ENCODE data around the gene GPC6. TPM values are rescaled to one million over a fixed set of nuclear protein-coding genes. Genes with fewer than 3 reads are reported as not detected.

GPC6 gene
- total RNA-seq, 2 experiments from 2014 or later = not detected

DNA sequence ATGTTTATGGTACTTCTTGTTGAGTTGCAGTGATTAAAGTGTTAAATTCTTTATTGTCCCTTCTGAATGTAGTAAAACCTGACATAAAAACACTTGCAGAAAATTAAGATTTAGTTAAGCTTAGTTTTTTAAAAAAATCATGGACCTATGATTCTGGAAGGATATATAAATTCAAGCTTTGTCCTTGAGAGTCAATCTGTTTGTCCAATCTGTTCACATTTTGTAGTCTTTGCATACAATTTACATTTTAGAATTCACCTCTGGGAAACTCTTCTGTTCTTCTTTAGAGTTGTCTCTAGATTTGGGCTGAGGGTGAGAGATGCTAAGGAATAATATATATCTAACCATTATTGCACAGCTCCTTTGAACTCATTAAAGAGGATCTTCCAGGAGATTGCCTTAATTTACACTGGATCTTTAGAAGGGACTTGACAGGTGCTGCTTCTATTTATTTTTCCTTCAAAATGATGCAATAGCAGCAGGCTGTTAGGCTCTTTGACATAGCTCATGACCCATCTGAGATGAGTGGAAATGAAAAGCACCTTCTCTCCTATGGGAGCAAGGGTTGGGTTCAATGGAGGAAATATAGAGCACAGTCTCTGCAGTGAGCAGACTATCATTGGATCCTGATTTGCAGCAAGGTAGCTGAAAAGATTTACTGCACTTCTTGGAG is 433.9 kb downstream of the GPC6 start:
- ChIA-PET CTCF (ENCODE audit: unreplicated experiment) (no interaction called here), POLR2A (interaction anchor here (0.7 kb wide), 1 partner anchor 1013 kb away, joined by 3 read pairs; no protein-coding TSS in a partner anchor)
- H3K4me1 ChIP-seq (ENCODE audit: insufficient read depth, low read length, poor library complexity, severe bottlenecking) = no peaks in the 10 kb centered on the region
- H3K4me3 ChIP-seq (ENCODE audit: low read depth, low read length, poor library complexity, severe bottlenecking) = no peak overlapping the region
- no peaks in the 10 kb centered on the region for H3K9me3 ChIP-seq (ENCODE audit: low read length)
- no peak overlapping the region for H2AFZ ChIP-seq (ENCODE audit: low read length)
- no peak overlapping the region for H3K27ac ChIP-seq (ENCODE audit: low read depth, low read length, poor library complexity, severe bottlenecking)
- H3K4me2 ChIP-seq (ENCODE audit: low read length) = no peak overlapping the region
- intact Hi-C loops (cut with micrococcal nuclease; ENCODE audit: unreplicated experiment) = no loop called here
- DNase-seq (ENCODE audit: low spot score) = no peak
- TF ChIP-seq, protein P1, sequence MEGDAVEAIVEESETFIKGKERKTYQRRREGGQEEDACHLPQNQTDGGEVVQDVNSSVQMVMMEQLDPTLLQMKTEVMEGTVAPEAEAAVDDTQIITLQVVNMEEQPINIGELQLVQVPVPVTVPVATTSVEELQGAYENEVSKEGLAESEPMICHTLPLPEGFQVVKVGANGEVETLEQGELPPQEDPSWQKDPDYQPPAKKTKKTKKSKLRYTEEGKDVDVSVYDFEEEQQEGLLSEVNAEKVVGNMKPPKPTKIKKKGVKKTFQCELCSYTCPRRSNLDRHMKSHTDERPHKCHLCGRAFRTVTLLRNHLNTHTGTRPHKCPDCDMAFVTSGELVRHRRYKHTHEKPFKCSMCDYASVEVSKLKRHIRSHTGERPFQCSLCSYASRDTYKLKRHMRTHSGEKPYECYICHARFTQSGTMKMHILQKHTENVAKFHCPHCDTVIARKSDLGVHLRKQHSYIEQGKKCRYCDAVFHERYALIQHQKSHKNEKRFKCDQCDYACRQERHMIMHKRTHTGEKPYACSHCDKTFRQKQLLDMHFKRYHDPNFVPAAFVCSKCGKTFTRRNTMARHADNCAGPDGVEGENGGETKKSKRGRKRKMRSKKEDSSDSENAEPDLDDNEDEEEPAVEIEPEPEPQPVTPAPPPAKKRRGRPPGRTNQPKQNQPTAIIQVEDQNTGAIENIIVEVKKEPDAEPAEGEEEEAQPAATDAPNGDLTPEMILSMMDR (conservative IDR thresholded peaks at IDR 0.05; ENCODE audit: low read length) = no peak
- TF ChIP-seq EZH2phosphoT487 (IDR thresholded peaks at IDR 0.05; ENCODE audit: borderline replicate concordance, low read depth, low read length) = no peak
- no peaks in the 10 kb centered on the region for H3K79me2 ChIP-seq (ENCODE audit: insufficient read depth, low read depth, low read length)
- no peaks in the 10 kb centered on the region for H3K9me2 ChIP-seq (ENCODE audit: insufficient read depth, low read length)
- no peaks in the 10 kb centered on the region for H3K36me3 ChIP-seq (ENCODE audit: insufficient read depth, low read length)
- BruUV-seq (replicated peaks) = no TSS peak
- no peaks in the 10 kb centered on the region for H4K20me1 ChIP-seq (ENCODE audit: insufficient read depth, low read length)

DNA sequence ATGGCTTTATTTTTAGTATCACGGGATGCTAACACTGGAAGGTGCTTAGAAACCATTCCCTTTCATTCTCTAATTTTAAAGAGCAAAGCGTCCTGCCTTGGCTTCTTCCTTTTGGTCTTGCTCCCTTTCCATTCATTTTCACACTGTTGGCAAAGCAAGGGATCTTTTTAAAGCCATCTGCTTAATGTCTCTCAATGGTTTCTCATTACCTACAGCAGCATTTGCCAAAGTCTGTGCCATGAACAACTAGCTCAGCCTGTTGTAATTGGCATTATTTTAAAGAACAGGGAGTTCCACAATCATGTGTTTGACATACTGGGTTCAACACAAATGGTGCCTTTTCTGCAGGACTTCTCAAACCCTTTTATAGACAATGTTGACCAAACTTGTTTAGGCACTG is 444.3 kb downstream of the GPC6 start:
- Histone ChIP-seq H3K27ac (ENCODE audit: low read depth, low read length, poor library complexity, severe bottlenecking) (no peak overlapping the region), H3K4me3 (ENCODE audit: low read depth, low read length, poor library complexity, severe bottlenecking) (no peak overlapping the region), H3K9me2 (ENCODE audit: insufficient read depth, low read length) (no peaks in the 10 kb centered on the region), H2AFZ (ENCODE audit: low read length) (no peak overlapping the region), H3K4me2 (ENCODE audit: low read length) (no peak overlapping the region), H3K79me2 (ENCODE audit: insufficient read depth, low read depth, low read length) (no peaks in the 10 kb centered on the region), H4K20me1 (ENCODE audit: insufficient read depth, low read length) (no peaks in the 10 kb centered on the region), H3K36me3 (ENCODE audit: insufficient read depth, low read length) (no peaks in the 10 kb centered on the region), H3K9me3 (ENCODE audit: low read length) (no peaks in the 10 kb centered on the region), H3K4me1 (ENCODE audit: insufficient read depth, low read length, poor library complexity, severe bottlenecking) (no peaks in the 10 kb centered on the region)
- ChIA-PET CTCF (ENCODE audit: unreplicated experiment) (no interaction called here), POLR2A (no interaction called here)
- no TSS peak for BruUV-seq (replicated peaks)
- TF ChIP-seq, protein P1 (conservative IDR thresholded peaks at IDR 0.05; ENCODE audit: low read length) = no peak
- no peak for TF ChIP-seq EZH2phosphoT487 (IDR thresholded peaks at IDR 0.05; ENCODE audit: borderline replicate concordance, low read depth, low read length)
- intact Hi-C loops (cut with micrococcal nuclease; ENCODE audit: unreplicated experiment) = no loop called here
- DNase-seq (ENCODE audit: low spot score) = no peak

DNA sequence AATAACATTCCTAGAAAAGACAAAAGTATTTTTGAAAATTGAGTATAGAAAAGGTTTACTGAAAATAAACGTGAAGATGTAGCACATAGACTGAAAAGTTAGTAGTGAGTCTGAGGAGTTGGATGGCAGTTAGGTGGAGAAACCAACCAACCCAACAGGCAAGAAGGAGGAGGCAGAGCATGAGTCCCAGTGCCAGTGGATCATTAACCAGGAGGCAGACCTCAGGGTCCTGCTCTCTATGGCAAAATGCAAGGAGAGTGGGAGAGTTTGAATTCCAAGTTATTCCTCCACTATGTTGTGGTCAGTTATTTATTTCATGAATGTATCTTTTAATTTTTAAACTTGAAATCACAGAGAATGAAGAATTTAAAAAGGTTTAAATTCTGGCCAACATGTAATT is 446.4 kb downstream of the GPC6 start:
- no peaks in the 10 kb centered on the region for H3K36me3 ChIP-seq (ENCODE audit: insufficient read depth, low read length)
- H4K20me1 ChIP-seq (ENCODE audit: insufficient read depth, low read length) = no peaks in the 10 kb centered on the region
- H3K9me3 ChIP-seq (ENCODE audit: low read length) = no peaks in the 10 kb centered on the region
- no peak overlapping the region for H2AFZ ChIP-seq (ENCODE audit: low read length)
- H3K79me2 ChIP-seq (ENCODE audit: insufficient read depth, low read depth, low read length) = no peaks in the 10 kb centered on the region
- H3K4me2 ChIP-seq (ENCODE audit: low read length) = no peak overlapping the region
- ChIA-PET POLR2A (no interaction called here), CTCF (ENCODE audit: unreplicated experiment) (no interaction called here)
- DNase-seq (ENCODE audit: low spot score) = no peak
- no peaks in the 10 kb centered on the region for H3K4me1 ChIP-seq (ENCODE audit: insufficient read depth, low read length, poor library complexity, severe bottlenecking)
- no TSS peak for BruUV-seq (replicated peaks)
- intact Hi-C loops (cut with micrococcal nuclease; ENCODE audit: unreplicated experiment) = no loop called here
- H3K27ac ChIP-seq (ENCODE audit: low read depth, low read length, poor library complexity, severe bottlenecking) = no peak overlapping the region
- no peak for TF ChIP-seq EZH2phosphoT487 (IDR thresholded peaks at IDR 0.05; ENCODE audit: borderline replicate concordance, low read depth, low read length)
- TF ChIP-seq, protein P1 (conservative IDR thresholded peaks at IDR 0.05; ENCODE audit: low read length) = no peak
- H3K9me2 ChIP-seq (ENCODE audit: insufficient read depth, low read length) = no peaks in the 10 kb centered on the region
- no peak overlapping the region for H3K4me3 ChIP-seq (ENCODE audit: low read depth, low read length, poor library complexity, severe bottlenecking)

Data from OCI-LY7 (cell line).